ENCODE measurements around the gene TEX2.

GRCh38 chr17:64185101-64185500 is 78.0 kb downstream of the TEX2 start:
- no peak for TF ChIP-seq CTCF (IDR thresholded peaks at IDR 0.05; ENCODE audit: low read length)
- no peak for TF ChIP-seq EZH2 (IDR thresholded peaks at IDR 0.05; ENCODE audit: borderline replicate concordance, low read length)

Measured in OCI-LY1 (cell line).